Measurements from ENCODE around the gene UBXN10. TPM values are rescaled to one million over a fixed set of nuclear protein-coding genes. Genes with fewer than 3 reads are reported as not detected.

UBXN10 gene
- total RNA-seq, 1 experiment from 2014 or later = 0.33 TPM

DNA sequence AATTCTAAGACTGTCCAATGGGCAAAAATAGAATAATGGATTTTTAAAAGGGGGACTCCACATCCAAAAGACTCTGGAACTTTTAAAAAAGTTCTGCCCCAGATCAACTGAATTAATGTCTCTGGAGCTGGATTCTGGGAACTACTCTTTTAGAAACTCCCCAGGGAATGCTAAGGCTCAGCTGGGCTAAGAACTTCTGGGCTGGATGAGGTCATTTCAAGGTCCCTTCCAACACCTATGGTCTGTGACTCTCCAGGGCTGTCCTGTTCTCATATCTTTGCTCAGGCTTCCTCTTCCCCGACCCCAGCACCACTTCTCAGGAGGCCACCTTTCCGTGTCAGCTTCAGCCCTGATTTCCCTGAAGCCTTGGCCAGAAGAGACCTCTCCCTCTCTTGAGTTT is 13.9 kb downstream of the UBXN10 start:
- Mint-ChIP-seq H3K27me3 (ENCODE audit: unreplicated experiment) (no peaks in the 10 kb centered on the region), H3K4me1 (ENCODE audit: low read depth, unreplicated experiment) (peaks cover 11% of the 10 kb centered on the region), H3K9me3 (ENCODE audit: low read depth, unreplicated experiment) (no peaks in the 10 kb centered on the region), H3K36me3 (ENCODE audit: insufficient read depth, unreplicated experiment) (no peaks in the 10 kb centered on the region), H3K27ac (ENCODE audit: unreplicated experiment) (no peak overlapping the region), H3K4me3 (ENCODE audit: low read depth, unreplicated experiment) (no peak overlapping the region)
- CTCF ChIA-PET = interaction anchor here (1.0 kb wide), 1 partner anchor 20 kb away, joined by 3 read pairs; no protein-coding TSS in a partner anchor
- no peak for DNase-seq
- no TSS peak for BruUV-seq (replicated peaks)
- TF ChIP-seq CTCF (IDR thresholded peaks at IDR 0.05; ENCODE audit: unreplicated experiment) = no peak
- intact Hi-C loops (cut with micrococcal nuclease; ENCODE audit: unreplicated experiment) = no loop called here

GRCh38 chr1:20200966-20201365 is 15.1 kb downstream of the UBXN10 start:
- no peak for TF ChIP-seq CTCF (IDR thresholded peaks at IDR 0.05; ENCODE audit: unreplicated experiment)
- intact Hi-C loops (cut with micrococcal nuclease; ENCODE audit: unreplicated experiment) = no loop called here
- no peak overlapping the region for H3K4me3 Mint-ChIP-seq (ENCODE audit: low read depth, unreplicated experiment)
- no peak overlapping the region for H3K27ac Mint-ChIP-seq (ENCODE audit: unreplicated experiment)
- H3K27me3 Mint-ChIP-seq (ENCODE audit: unreplicated experiment) = no peaks in the 10 kb centered on the region
- DNase-seq = no peak
- H3K36me3 Mint-ChIP-seq (ENCODE audit: insufficient read depth, unreplicated experiment) = no peaks in the 10 kb centered on the region
- H3K4me1 Mint-ChIP-seq (ENCODE audit: low read depth, unreplicated experiment) = peaks cover 11% of the 10 kb centered on the region
- H3K9me3 Mint-ChIP-seq (ENCODE audit: low read depth, unreplicated experiment) = no peaks in the 10 kb centered on the region
- no TSS peak for BruUV-seq (replicated peaks)
- CTCF ChIA-PET = interaction anchor here (1.3 kb wide), 1 partner anchor 10 kb away, joined by 3 read pairs; no protein-coding TSS in a partner anchor

GRCh38 chr1:20202166-20202565 is 16.3 kb downstream of the UBXN10 start:
- no peaks in the 10 kb centered on the region for H3K36me3 Mint-ChIP-seq (ENCODE audit: insufficient read depth, unreplicated experiment)
- no peaks in the 10 kb centered on the region for H3K9me3 Mint-ChIP-seq (ENCODE audit: low read depth, unreplicated experiment)
- H3K4me3 Mint-ChIP-seq (ENCODE audit: low read depth, unreplicated experiment) = no peak overlapping the region
- intact Hi-C loops (cut with micrococcal nuclease; ENCODE audit: unreplicated experiment) = no loop called here
- no TSS peak for BruUV-seq (replicated peaks)
- no peak for TF ChIP-seq CTCF (IDR thresholded peaks at IDR 0.05; ENCODE audit: unreplicated experiment)
- no peak for DNase-seq
- no peak overlapping the region for H3K27ac Mint-ChIP-seq (ENCODE audit: unreplicated experiment)
- no peaks in the 10 kb centered on the region for H3K27me3 Mint-ChIP-seq (ENCODE audit: unreplicated experiment)
- peaks cover 11% of the 10 kb centered on the region for H3K4me1 Mint-ChIP-seq (ENCODE audit: low read depth, unreplicated experiment)
- CTCF ChIA-PET = interaction anchor here (1.3 kb wide), 1 partner anchor 9 kb away, joined by 3 read pairs; no protein-coding TSS in a partner anchor

- Mint-ChIP-seq H3K4me3 (ENCODE audit: low read depth, unreplicated experiment) (no peak overlapping the region), H3K9me3 (ENCODE audit: low read depth, unreplicated experiment) (no peaks in the 10 kb centered on the region), H3K4me1 (ENCODE audit: low read depth, unreplicated experiment) (peaks cover 22% of the 10 kb centered on the region), H3K36me3 (ENCODE audit: insufficient read depth, unreplicated experiment) (no peaks in the 10 kb centered on the region), H3K27ac (ENCODE audit: unreplicated experiment) (no peak overlapping the region), H3K27me3 (ENCODE audit: unreplicated experiment) (no peaks in the 10 kb centered on the region)
- CTCF ChIA-PET = no interaction called here
- intact Hi-C loops (cut with micrococcal nuclease; ENCODE audit: unreplicated experiment) = no loop called here
- BruUV-seq (replicated peaks) = no TSS peak
- no peak for TF ChIP-seq CTCF (IDR thresholded peaks at IDR 0.05; ENCODE audit: unreplicated experiment)
- no peak for DNase-seq
These were observed 21.6 kb downstream of the UBXN10 start for GRCh38 chr1:20207546-20207945.
